Omental fat pad (tissue), 4 donors: Measurements from ENCODE around the gene ARFGEF3. TPM values are rescaled to one million over a fixed set of nuclear protein-coding genes. Genes with fewer than 3 reads are reported as not detected.

ENCODE experiments used
- ATAC-seq: fragments of 150-250 bp; one replicate; pipeline ENCODE4 v1.9.1; 2016; ENCODE audit warnings: mild to moderate bottlenecking, moderate library complexity; ENCODE audit not compliant: low FRiP score
- DNase-seq: peaks from one replicate; pipeline ENCODE4 v3.0.0-alpha.2; 2019; ENCODE audit warnings: low spot score
- CTCF ChIP-seq, 3 donors: fragments of 450-650 bp; IDR thresholded peaks; one replicate each; pipeline ENCODE4 v1.5.1; 2016 to 2017; ENCODE audit warnings: antibody characterized with exemption in 3 of 3, mild to moderate bottlenecking in 3 of 3, moderate library complexity in 2 of 3
- total RNA-seq, 4 donors: library from RNA; depleted of rRNA; stranded (reverse); fragments of >200 nt; gene quantifications; one replicate each; pipeline ENCODE4 v1.1.0, GENCODE V29; 2016

ARFGEF3 gene
- total RNA-seq, 4 donors from 2014 or later = 4.3 to 12.7 (median 6.8) TPM

- ATAC-seq (no peak), DNase-seq (no peak)
These were observed 104.4 kb downstream of the ARFGEF3 start for GRCh38 chr6:138266095-138266494.

GRCh38 chr6:138267971-138268895 is 106.5 kb downstream of the ARFGEF3 start:
- no peak for TF ChIP-seq CTCF (IDR thresholded peaks at IDR 0.05)
- no peak for ATAC-seq

More at GRCh38 chr6:138266095-138266494, 104.4 kb downstream of the ARFGEF3 start:
- no peak for TF ChIP-seq CTCF (IDR thresholded peaks at IDR 0.05)

GRCh38 chr6:138271451-138271850 is 109.7 kb downstream of the ARFGEF3 start:
- DNase-seq (no peak), ATAC-seq (no peak)
- no peak for TF ChIP-seq CTCF (IDR thresholded peaks at IDR 0.05)

More at GRCh38 chr6:138267971-138268895, 106.5 kb downstream of the ARFGEF3 start:
- no peak for DNase-seq

DNA sequence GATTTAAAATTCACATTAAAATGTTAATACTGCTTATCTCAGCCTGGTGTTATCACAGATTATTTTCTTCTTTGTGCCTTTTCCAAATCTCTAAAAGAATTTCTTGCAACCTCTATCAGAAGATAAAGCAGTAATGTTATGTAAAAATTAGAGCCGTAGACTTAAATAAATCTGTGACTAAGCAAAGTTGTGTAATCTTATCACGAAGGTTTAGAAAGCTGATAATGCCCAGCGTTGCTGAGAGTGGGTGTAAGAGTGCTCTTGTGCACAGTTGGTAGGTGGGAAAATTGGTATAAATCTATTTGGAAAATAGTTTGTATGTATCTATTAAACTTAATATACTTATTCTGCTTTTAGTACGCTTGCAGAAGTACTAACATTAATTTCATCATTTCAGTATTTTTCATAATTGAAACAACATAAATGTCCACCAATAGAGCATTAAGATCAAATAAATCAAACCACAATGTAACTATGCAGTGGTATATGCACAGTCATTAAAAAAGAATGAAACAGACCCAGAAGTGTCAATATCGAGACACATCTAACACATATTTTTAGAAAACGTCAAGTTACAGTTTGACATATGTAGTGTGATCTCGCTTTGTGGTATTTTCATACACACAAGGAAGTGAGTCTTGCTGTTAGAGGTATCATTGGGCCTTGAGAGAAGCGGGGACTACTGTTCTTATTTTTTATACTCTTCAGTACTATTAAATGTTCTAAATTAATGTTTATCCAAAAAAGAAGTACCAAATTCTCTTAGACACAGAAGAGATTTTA is 111.0 kb downstream of the ARFGEF3 start:
- TF ChIP-seq CTCF (IDR thresholded peaks at IDR 0.05) = no peak
- DNase-seq (no peak), ATAC-seq (peak; percentile 54)

GRCh38 chr6:138275976-138276375 is 114.2 kb downstream of the ARFGEF3 start:
- no peak for TF ChIP-seq CTCF (IDR thresholded peaks at IDR 0.05)
- no peak for DNase-seq
- no peak for ATAC-seq

DNA sequence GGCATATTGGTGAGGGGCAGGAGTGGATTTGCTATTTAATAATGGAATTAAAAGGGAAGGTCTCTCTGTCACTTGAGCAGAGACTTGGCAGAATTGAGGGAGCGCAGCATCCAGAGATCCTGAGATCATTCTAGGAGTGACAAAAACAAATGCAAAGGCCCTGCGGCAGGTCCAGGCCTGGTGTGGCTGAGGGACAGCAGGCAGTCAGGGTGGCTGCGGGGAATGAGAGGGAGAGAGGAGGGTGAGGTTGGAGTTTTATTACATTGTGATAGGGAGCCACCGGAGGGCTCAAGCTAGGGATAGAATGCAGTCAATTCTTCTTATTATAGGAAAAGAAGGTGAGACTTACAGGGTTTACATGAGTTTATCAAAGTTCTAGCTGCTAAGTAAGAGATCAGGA is 116.1 kb downstream of the ARFGEF3 start:
- DNase-seq (no peak), ATAC-seq (no peak)
- no peak for TF ChIP-seq CTCF (IDR thresholded peaks at IDR 0.05)
